ENCODE data around the gene JAK1.

Gene JAK1

DNA sequence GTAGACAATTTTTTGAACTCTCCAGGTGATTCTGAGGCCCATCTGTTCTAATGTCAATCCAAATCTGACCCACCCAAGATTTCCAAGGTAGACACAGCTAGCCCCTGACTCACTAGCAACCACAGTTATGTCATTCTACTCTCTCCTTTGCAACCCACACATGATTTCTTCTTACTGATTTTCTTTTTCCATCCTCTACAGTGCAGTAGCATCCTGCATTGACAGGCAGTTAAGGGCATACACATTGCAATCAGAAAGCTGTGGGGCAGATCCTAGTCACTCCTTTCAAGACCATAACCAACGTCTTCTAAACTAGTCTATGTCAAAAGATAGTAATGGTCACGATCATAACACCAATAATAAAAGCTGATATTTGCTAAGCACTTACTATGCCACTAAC, 54.2 kb downstream of the JAK1 start:
- H3K36me3 ChIP-seq (ENCODE audit: control insufficient read depth, insufficient read depth, low read length): no peaks in the 10 kb centered on the region
- no peak overlapping the region for H3K9ac ChIP-seq (ENCODE audit: low read depth, low read length)
- no peak overlapping the region for H3K4me3 ChIP-seq (ENCODE audit: low read depth, low read length)
- no peaks in the 10 kb centered on the region for H3K9me3 ChIP-seq (ENCODE audit: control insufficient read depth, insufficient read depth, low read length)
- no peaks in the 10 kb centered on the region for H3K27me3 ChIP-seq (ENCODE audit: control insufficient read depth, insufficient read depth, low read length)
- peaks cover 4% of the 10 kb centered on the region for H3K4me1 ChIP-seq (ENCODE audit: control insufficient read depth, insufficient read depth, low read length)

DNA sequence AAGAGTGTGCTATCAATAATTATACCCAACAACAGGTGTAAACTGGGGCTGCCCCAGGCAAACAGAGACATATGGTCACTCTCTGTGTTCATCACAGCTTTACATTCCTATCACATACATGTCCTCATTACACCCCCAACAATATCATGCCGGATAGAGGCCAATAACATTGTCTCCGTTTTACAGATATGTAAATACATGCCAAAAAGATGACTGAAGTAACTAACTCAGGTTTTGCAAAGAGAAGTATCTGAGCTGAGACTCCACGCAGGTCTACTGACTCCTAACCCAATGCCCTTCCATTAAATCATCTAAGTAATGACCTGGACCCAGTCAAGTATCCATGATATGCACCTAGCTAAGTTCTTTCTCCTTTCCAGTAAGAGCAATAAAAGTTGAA, 55.0 kb downstream of the JAK1 start:
- Histone ChIP-seq H3K9me3 (ENCODE audit: control insufficient read depth, insufficient read depth, low read length) (no peaks in the 10 kb centered on the region), H3K36me3 (ENCODE audit: control insufficient read depth, insufficient read depth, low read length) (no peaks in the 10 kb centered on the region), H3K4me3 (ENCODE audit: low read depth, low read length) (no peak overlapping the region), H3K4me1 (ENCODE audit: control insufficient read depth, insufficient read depth, low read length) (peaks cover 6% of the 10 kb centered on the region), H3K27me3 (ENCODE audit: control insufficient read depth, insufficient read depth, low read length) (no peaks in the 10 kb centered on the region), H3K9ac (ENCODE audit: low read depth, low read length) (no peak overlapping the region)

DNA sequence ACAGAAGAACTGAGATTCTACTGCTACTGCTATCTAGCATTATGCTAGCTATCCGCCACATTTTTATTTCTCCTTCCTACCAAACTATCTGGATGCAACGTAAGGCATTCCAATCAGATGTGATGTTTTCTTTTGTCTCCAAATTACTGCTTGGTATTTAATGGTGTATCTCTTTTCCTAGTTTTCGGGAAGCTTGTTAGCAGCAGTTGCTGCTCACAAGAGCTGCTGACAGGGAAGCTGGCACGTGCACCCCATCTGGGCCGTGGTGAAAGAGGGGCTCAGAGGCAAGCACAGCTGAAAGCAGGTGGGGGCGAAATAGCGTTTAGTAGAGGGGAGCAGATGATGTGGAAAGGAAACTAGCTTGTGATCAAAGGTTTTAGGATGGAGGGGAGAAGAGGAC, 57.3 kb downstream of the JAK1 start:
- H3K27me3 ChIP-seq (ENCODE audit: control insufficient read depth, insufficient read depth, low read length): no peaks in the 10 kb centered on the region
- no peak overlapping the region for H3K9ac ChIP-seq (ENCODE audit: low read depth, low read length)
- H3K4me1 ChIP-seq (ENCODE audit: control insufficient read depth, insufficient read depth, low read length): peaks cover 3% of the 10 kb centered on the region
- H3K36me3 ChIP-seq (ENCODE audit: control insufficient read depth, insufficient read depth, low read length): no peaks in the 10 kb centered on the region
- H3K9me3 ChIP-seq (ENCODE audit: control insufficient read depth, insufficient read depth, low read length): no peaks in the 10 kb centered on the region
- H3K4me3 ChIP-seq (ENCODE audit: low read depth, low read length): no peak overlapping the region

DNA sequence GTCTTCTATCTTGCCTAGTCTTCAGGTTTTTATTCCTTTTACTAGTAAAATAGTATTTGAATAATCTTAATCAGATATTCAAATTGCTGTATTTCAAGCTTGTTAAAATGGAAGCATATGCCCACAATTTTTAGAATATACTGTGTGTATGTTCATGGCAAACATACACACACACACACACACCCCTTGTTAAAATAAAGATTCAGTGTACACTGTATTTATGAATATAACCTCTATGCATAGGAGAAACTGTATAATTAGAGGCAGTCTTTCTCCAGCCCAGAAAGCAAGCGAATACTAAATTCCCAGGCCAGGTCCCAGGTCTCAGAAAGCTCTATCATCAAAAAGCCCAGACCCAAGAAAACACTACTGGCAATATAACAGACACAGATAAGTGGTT, 57.8 kb downstream of the JAK1 start:
- no peaks in the 10 kb centered on the region for H3K9me3 ChIP-seq (ENCODE audit: control insufficient read depth, insufficient read depth, low read length)
- H3K4me1 ChIP-seq (ENCODE audit: control insufficient read depth, insufficient read depth, low read length): peaks cover 3% of the 10 kb centered on the region
- H3K4me3 ChIP-seq (ENCODE audit: low read depth, low read length): no peak overlapping the region
- H3K27me3 ChIP-seq (ENCODE audit: control insufficient read depth, insufficient read depth, low read length): no peaks in the 10 kb centered on the region
- H3K9ac ChIP-seq (ENCODE audit: low read depth, low read length): no peak overlapping the region
- no peaks in the 10 kb centered on the region for H3K36me3 ChIP-seq (ENCODE audit: control insufficient read depth, insufficient read depth, low read length)

DNA sequence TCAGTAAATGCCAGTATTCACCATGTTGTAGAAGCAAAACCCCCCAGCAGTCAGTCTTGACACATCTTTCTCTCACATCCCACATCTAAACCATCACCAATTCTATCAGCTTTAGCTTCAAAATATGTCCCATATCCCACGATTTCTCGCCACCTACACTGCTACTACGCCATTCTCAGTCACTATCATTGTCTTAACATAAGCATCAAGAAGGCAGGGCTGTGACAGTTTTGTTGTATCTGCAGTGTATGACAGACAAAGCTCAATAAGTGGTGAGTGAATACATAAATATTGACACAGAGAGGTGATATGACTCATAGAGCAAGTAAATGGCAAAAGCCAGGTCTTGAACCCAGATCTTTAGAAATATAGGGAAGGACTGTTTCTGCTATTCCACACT, 59.9 kb downstream of the JAK1 start:
- H3K27me3 ChIP-seq (ENCODE audit: control insufficient read depth, insufficient read depth, low read length): no peaks in the 10 kb centered on the region
- no peaks in the 10 kb centered on the region for H3K9me3 ChIP-seq (ENCODE audit: control insufficient read depth, insufficient read depth, low read length)
- H3K4me1 ChIP-seq (ENCODE audit: control insufficient read depth, insufficient read depth, low read length): peaks cover 3% of the 10 kb centered on the region
- no peak overlapping the region for H3K9ac ChIP-seq (ENCODE audit: low read depth, low read length)
- no peak overlapping the region for H3K4me3 ChIP-seq (ENCODE audit: low read depth, low read length)
- no peaks in the 10 kb centered on the region for H3K36me3 ChIP-seq (ENCODE audit: control insufficient read depth, insufficient read depth, low read length)

DNA sequence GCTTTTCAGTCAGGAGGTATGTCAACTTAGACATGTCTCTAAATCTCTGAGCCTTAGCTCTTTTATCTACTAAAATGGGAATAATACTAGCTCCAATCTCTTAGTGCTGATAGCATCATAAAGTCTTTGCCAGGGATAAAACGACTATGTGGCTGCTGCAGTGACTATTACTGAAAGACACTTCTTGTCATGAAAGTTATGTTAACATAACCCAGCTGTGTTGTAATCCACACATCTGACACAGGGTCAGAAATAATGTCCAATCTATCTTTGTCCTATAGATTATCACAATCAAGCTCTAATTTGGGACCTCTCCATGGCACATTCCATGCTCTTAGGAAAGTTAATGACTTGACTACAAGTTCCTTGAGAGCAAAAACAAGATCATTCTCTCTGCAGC, 62.8 kb downstream of the JAK1 start:
- H3K36me3 ChIP-seq (ENCODE audit: control insufficient read depth, insufficient read depth, low read length): no peaks in the 10 kb centered on the region
- no peaks in the 10 kb centered on the region for H3K27me3 ChIP-seq (ENCODE audit: control insufficient read depth, insufficient read depth, low read length)
- peaks cover 3% of the 10 kb centered on the region for H3K4me1 ChIP-seq (ENCODE audit: control insufficient read depth, insufficient read depth, low read length)
- no peaks in the 10 kb centered on the region for H3K9me3 ChIP-seq (ENCODE audit: control insufficient read depth, insufficient read depth, low read length)
- no peak overlapping the region for H3K9ac ChIP-seq (ENCODE audit: low read depth, low read length)
- no peak overlapping the region for H3K4me3 ChIP-seq (ENCODE audit: low read depth, low read length)

DNA sequence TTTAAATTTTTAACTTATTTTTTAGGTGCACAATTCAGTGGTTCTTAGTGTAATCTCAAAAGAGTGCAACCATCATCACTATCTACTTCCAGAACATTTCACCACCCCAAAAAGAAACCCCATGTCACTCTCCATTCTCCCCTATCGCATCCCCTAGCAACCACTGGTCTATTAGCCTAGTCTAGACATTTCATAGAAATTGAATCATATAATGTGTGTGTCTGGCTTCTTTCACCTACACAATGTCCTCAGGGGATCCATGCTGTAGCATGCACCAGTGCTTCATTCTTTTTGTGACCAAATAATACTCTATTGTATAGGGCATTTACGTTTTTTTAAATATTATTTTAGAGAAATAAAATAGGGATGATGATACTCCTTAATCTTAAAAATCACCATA, 64.7 kb downstream of the JAK1 start:
- Histone ChIP-seq H3K27me3 (ENCODE audit: control insufficient read depth, insufficient read depth, low read length) (no peaks in the 10 kb centered on the region), H3K4me3 (ENCODE audit: low read depth, low read length) (no peak overlapping the region), H3K4me1 (ENCODE audit: control insufficient read depth, insufficient read depth, low read length) (peaks cover 15% of the 10 kb centered on the region), H3K9ac (ENCODE audit: low read depth, low read length) (no peak overlapping the region), H3K36me3 (ENCODE audit: control insufficient read depth, insufficient read depth, low read length) (no peaks in the 10 kb centered on the region), H3K9me3 (ENCODE audit: control insufficient read depth, insufficient read depth, low read length) (no peaks in the 10 kb centered on the region)

DNA sequence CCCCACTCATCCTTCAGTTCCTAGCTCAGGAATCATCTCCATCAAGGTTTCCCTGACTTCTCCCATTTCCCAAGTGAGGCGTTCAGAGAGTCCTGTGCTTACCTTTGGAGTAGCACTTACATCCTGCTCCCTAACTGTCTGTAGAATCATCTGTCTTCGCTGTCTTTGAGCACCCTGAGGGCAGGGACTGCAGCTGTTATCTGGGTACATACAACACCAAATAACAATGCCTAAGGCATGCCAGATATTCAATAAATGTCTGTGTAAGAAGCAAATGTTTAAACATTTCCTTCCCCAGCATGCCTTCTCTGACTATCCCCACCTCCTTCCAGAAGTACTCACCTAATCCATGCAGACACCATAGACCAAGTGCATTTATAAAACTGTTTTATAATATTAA, 65.4 kb downstream of the JAK1 start:
- H3K36me3 ChIP-seq (ENCODE audit: control insufficient read depth, insufficient read depth, low read length): no peaks in the 10 kb centered on the region
- H3K27me3 ChIP-seq (ENCODE audit: control insufficient read depth, insufficient read depth, low read length): no peaks in the 10 kb centered on the region
- H3K4me1 ChIP-seq (ENCODE audit: control insufficient read depth, insufficient read depth, low read length): peaks cover 15% of the 10 kb centered on the region
- no peak overlapping the region for H3K4me3 ChIP-seq (ENCODE audit: low read depth, low read length)
- no peak overlapping the region for H3K9ac ChIP-seq (ENCODE audit: low read depth, low read length)
- no peaks in the 10 kb centered on the region for H3K9me3 ChIP-seq (ENCODE audit: control insufficient read depth, insufficient read depth, low read length)

DNA sequence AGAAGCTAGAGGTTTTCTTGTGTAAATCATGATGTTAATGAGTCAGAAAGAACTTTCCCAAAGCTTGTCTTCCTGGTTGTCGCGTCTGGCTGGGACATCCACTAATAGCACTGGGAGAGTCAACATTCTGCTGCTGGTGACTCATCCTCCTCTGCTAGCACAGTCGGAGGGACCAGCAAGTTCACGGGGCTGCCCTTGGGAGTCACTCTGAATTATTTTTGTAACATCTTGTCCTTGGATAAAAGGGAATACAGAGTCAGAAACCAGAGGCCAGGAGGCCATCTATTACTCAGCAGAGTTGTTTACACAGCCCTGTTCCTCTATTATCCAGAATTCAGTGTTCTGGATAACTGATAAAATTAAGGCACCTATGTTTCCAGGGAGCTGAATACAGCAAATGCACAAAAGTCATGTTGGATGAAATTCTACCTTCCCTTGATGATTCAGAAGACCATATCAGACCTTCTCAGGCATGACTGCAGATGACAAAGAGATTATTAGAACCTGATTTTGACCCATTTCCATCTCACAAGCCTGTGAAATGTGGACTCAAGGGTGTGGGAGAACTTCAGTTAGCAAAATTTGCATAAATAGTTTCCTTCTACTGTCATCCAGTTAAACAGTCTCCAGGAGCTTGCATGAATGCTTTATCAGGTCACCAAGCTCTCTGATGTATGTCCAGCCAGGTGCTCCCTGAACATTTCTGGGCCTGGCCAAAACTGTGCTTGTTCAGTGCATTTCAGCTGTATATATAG, 68.1 kb downstream of the JAK1 start:
- Histone ChIP-seq H3K4me1 (ENCODE audit: control insufficient read depth, insufficient read depth, low read length) (peaks cover 16% of the 10 kb centered on the region), H3K4me3 (ENCODE audit: low read depth, low read length) (no peak overlapping the region), H3K27me3 (ENCODE audit: control insufficient read depth, insufficient read depth, low read length) (no peaks in the 10 kb centered on the region), H3K9me3 (ENCODE audit: control insufficient read depth, insufficient read depth, low read length) (no peaks in the 10 kb centered on the region), H3K9ac (ENCODE audit: low read depth, low read length) (no peak overlapping the region), H3K36me3 (ENCODE audit: control insufficient read depth, insufficient read depth, low read length) (no peaks in the 10 kb centered on the region)

DNA sequence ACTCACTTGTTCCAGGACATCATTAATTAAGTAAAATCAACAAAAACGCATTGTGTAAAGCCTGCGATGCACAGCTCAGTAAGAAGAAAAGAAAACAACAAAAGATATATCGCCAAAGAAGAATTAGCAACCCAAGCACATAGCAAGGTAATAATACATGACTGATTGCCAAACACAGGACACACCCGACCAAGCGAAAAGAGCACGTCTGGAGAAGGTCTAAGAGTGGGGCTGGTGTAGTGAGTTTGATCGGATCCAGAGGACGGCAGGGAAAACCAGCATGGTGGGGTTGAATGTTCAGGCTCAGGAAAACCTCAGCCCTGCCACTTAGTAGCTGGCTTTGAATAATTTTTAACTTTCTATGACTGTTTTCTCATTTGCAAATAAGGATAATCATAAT, 69.8 kb downstream of the JAK1 start:
- Histone ChIP-seq H3K36me3 (ENCODE audit: control insufficient read depth, insufficient read depth, low read length) (no peaks in the 10 kb centered on the region), H3K4me1 (ENCODE audit: control insufficient read depth, insufficient read depth, low read length) (peaks cover 20% of the 10 kb centered on the region), H3K9ac (ENCODE audit: low read depth, low read length) (no peak overlapping the region), H3K4me3 (ENCODE audit: low read depth, low read length) (no peak overlapping the region), H3K9me3 (ENCODE audit: control insufficient read depth, insufficient read depth, low read length) (no peaks in the 10 kb centered on the region), H3K27me3 (ENCODE audit: control insufficient read depth, insufficient read depth, low read length) (no peaks in the 10 kb centered on the region)

DNA sequence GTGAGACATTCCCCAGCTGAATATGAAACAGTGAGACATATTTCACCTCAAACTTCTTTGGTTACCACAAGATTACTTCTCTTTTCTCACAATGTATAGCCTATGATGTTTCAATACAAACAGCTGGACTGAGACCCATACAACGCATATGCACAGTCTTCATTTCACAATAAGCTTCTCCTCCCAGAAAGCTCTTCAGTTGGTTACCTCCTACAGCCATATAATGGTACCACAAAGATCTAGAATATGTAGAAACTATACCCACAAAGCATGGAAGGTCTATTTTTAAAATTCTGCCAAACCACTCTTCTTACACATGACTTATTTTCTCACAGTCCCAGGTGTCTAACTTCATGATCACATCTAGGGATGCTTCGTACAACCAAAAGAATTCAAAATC, 70.8 kb downstream of the JAK1 start:
- H3K4me3 ChIP-seq (ENCODE audit: low read depth, low read length): no peak overlapping the region
- H3K27me3 ChIP-seq (ENCODE audit: control insufficient read depth, insufficient read depth, low read length): no peaks in the 10 kb centered on the region
- H3K4me1 ChIP-seq (ENCODE audit: control insufficient read depth, insufficient read depth, low read length): peaks cover 20% of the 10 kb centered on the region
- H3K36me3 ChIP-seq (ENCODE audit: control insufficient read depth, insufficient read depth, low read length): no peaks in the 10 kb centered on the region
- H3K9ac ChIP-seq (ENCODE audit: low read depth, low read length): no peak overlapping the region
- H3K9me3 ChIP-seq (ENCODE audit: control insufficient read depth, insufficient read depth, low read length): no peaks in the 10 kb centered on the region

DNA sequence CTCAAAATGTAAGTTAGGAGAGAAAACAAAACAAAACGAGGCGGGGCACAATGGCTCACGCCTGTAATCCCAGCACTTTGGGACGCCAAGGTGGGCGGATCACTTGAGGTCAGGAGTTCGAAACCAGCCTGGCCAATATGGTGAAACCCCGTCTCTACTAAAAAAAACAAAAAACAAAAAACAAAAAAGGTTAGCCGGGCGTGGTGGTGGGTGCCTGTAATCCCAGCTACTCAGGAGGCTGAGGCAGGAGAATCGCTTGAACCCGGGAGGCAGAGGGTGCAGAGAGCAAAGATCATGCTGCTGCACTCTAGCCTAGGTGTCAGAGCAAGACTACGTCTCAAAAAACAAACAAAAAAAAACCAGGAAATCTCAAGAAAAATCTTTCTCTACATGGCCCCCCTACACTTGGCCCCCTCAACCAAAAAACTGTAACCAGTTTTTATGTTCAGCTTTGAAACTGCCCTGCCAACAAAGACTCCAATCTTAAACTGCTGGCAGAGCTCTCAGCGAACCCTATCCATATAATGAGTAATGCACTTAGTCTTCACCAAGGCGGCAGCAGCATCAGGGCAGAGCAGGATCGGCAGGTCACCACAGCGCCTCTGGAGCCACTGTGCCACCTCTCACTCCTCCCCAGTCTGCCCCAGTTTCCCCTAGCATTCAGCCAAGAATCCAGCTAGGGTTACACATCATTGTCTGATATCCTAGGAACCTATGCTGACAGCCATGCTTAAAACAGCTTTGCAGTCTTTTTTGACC, 71.7 kb downstream of the JAK1 start:
- H3K4me1 ChIP-seq (ENCODE audit: control insufficient read depth, insufficient read depth, low read length): peaks cover 20% of the 10 kb centered on the region
- H3K4me3 ChIP-seq (ENCODE audit: low read depth, low read length): no peak overlapping the region
- no peaks in the 10 kb centered on the region for H3K36me3 ChIP-seq (ENCODE audit: control insufficient read depth, insufficient read depth, low read length)
- H3K9ac ChIP-seq (ENCODE audit: low read depth, low read length): no peak overlapping the region
- H3K9me3 ChIP-seq (ENCODE audit: control insufficient read depth, insufficient read depth, low read length): no peaks in the 10 kb centered on the region
- H3K27me3 ChIP-seq (ENCODE audit: control insufficient read depth, insufficient read depth, low read length): no peaks in the 10 kb centered on the region

Measured in iPS-15b (cell line).